Measurements from ENCODE around the gene ZIC4.

ZIC4 gene

DNA sequence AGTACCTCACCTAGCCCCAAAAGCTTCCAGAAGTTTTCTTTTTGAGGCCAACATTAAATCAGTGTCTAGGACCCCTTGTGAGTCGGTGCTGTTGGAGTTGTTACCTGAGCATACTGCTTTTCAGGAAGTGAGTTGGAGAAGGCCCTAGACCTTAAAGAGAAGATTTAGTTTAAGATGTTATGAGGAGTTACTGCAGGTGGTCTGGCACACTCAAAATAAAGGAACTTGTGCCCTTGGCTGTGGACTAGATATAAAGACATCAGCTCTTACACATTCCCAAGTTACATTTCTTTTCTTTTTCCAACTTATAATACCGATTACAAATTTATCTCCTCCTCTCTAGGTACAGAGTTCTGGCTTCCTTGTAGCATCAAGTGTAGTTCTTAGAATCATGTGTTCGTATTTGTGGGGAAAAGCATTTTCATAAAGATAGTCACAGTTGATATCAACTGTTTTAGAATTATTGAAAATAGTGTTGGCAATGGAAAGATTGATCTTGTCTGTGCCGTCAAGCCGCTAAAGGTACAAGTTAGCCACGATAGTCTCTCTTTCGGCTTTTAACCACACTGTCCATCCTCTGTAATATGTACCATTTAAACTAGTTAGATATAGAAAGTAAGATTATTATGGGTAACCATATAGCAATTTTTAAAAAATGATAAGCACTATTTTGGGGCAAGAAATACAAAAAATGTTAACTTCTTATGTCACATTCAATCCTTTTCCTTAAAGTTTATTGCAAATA lies 11.4 kb upstream of the ZIC4 start:
- no peak overlapping the region for H3K4me3 ChIP-seq (ENCODE audit: low read length)
- TF ChIP-seq, protein P1, sequence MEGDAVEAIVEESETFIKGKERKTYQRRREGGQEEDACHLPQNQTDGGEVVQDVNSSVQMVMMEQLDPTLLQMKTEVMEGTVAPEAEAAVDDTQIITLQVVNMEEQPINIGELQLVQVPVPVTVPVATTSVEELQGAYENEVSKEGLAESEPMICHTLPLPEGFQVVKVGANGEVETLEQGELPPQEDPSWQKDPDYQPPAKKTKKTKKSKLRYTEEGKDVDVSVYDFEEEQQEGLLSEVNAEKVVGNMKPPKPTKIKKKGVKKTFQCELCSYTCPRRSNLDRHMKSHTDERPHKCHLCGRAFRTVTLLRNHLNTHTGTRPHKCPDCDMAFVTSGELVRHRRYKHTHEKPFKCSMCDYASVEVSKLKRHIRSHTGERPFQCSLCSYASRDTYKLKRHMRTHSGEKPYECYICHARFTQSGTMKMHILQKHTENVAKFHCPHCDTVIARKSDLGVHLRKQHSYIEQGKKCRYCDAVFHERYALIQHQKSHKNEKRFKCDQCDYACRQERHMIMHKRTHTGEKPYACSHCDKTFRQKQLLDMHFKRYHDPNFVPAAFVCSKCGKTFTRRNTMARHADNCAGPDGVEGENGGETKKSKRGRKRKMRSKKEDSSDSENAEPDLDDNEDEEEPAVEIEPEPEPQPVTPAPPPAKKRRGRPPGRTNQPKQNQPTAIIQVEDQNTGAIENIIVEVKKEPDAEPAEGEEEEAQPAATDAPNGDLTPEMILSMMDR (conservative IDR thresholded peaks at IDR 0.05; ENCODE audit: low read depth, low read length): no peak
- DNase-seq (ENCODE audit: low read depth): no peak

DNA sequence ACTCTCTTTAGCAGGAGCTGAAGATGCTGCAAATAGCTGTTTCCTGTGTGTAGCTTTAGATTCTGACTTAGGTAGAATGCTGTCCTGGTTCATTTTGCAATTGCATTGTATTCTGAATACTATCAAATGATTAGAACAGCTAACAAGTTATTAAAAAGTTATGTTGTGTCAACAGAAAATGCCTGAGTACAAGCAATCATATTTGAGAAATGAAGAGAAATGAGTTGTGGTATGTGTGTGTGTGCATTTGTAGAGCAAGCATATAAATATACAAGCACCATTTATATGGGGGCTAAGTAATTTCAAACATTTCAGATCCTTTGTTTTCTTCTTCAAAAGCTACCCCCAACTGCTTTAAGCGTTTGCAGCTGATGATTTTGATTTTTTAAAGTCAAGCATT lies 10.6 kb upstream of the ZIC4 start:
- TF ChIP-seq, protein P1 (conservative IDR thresholded peaks at IDR 0.05; ENCODE audit: low read depth, low read length): no peak
- DNase-seq (ENCODE audit: low read depth): no peak
- H3K4me3 ChIP-seq (ENCODE audit: low read length): no peak overlapping the region

DNA sequence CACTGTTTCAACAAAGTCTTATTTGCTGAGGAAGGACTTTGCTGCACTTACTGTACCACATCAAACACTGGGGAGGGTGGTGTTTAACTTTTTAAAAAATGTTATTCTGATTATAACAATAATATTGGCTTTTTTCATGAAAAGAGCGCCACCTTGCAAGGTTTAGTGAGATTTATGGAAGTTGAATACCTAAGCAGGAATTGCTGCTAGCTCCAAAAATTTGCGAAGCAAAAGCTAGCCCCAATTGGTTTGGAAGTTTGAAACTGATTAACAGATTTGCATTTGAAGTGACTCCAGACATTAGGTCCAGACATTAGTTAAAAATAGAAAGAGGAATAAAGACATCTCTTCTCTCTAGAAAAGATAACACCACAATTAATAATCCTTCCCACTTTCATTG lies 9.5 kb upstream of the ZIC4 start:
- H3K4me3 ChIP-seq (ENCODE audit: low read length): no peak overlapping the region
- TF ChIP-seq, protein P1 (conservative IDR thresholded peaks at IDR 0.05; ENCODE audit: low read depth, low read length): peak; percentile 38
- no peak for DNase-seq (ENCODE audit: low read depth)

DNA sequence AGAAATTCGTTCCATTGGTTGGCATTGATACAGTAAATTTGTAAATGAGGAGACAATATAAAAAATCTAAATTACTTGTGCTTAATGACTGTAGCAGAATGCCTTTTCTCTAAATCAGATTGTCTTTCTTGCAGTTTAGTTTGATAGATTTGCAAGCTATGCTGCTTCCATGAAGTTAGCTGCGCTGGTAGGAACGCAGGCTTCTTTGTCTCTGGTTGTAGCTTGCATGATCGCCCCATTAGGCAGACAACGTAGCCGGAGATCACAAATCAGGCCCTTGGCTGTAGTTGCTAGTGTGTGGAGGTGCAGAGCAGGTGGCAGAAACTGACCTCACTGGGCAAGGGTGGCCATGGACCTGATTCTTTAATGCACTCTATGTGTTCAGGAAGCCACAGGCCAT lies 8.9 kb upstream of the ZIC4 start:
- TF ChIP-seq, protein P1 (conservative IDR thresholded peaks at IDR 0.05; ENCODE audit: low read depth, low read length): no peak
- DNase-seq (ENCODE audit: low read depth): no peak
- H3K4me3 ChIP-seq (ENCODE audit: low read length): no peak overlapping the region

DNA sequence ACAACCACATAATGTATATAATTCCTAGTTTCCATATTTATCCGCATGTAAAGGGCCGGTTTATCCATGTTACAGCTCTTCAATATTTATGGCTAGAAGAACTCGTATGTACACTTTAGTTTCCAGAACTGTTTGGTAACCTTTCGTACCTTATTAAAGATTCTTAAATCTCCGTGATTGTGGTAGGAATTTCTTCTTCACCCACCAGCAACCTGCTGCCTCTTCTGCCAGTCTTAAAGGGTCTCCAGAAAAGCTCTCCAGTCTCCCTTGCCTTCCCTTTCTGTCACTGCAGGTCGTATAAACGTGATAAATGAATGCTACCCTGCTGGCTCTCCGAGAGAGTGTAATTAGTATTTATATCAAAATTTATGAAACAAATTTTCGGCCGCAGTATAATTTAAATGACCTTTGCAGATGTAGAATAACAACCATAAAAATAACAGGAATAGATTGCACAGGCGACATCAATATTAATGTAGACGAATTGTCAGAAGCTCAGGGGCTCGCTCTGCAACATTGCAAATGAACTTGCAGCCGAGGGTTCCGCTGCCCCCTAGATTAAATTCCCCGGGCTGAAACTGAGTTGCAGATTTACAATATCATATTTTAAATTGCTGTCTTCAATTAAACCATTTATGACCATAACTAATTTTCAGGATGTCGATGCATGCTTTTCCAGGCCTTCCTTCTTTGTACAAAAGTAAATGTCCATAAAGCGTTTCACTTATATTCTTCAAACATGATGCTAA lies 8.2 kb upstream of the ZIC4 start:
- TF ChIP-seq, protein P1 (conservative IDR thresholded peaks at IDR 0.05; ENCODE audit: low read depth, low read length): no peak
- no peak overlapping the region for H3K4me3 ChIP-seq (ENCODE audit: low read length)

DNA sequence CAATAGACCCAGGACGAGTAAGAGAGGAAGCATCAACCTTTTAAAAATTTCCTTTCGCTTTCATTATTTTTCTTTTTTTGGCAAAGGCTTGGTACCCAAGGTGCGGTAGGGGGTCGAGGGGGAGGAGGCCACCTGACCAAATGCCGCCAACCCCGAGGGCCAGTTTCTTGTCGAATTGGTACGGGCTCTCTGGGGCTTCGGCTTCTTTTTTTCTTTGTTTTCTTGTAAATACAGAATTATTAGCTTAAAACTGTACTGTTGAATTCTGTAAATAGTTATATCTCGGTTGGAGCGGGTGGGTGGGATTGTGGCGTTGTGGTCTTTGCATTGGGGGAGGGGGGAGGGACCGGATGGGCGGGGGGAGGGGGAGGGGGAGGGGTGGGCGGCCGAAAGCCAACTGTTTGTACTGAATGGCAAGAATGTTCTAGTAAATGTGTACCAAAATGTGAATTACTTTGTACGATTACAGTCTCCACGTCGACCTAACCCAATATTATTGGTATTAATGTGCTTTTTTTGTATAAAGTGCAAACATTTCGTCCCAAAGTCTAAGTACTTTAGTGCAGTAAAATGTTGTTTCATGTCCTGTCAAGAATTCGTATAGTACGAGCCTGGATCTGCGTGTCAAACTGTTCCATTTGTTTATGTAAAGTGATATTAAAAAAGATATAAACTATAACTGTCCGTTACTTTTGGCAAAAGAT lies 7.5 kb upstream of the ZIC4 start:
- DNase-seq (ENCODE audit: low read depth): no peak
- TF ChIP-seq, protein P1 (conservative IDR thresholded peaks at IDR 0.05; ENCODE audit: low read depth, low read length): no peak
- H3K4me3 ChIP-seq (ENCODE audit: low read length): no peak overlapping the region

More for the DNA sequence above, 8.2 kb upstream of the ZIC4 start:
- no peak for DNase-seq (ENCODE audit: low read depth)
